Measurements from ENCODE around the gene RMI2.

- TF ChIP-seq CTCF (IDR thresholded peaks at IDR 0.05) = no peak
- TF ChIP-seq POLR2AphosphoS5 (IDR thresholded peaks at IDR 0.05) = no peak
These were observed 34.7 kb upstream of the RMI2 start for GRCh38 chr16:11310634-11310977.

All from breast epithelium (tissue), 3 donors.